ENCODE measurements around the gene FOXC2.

Gene FOXC2

GRCh38 chr16:86540894-86541293, 25.7 kb upstream of the FOXC2 start:
- TF ChIP-seq CTCF (IDR thresholded peaks at IDR 0.05; ENCODE audit: borderline replicate concordance, insufficient read depth, low read depth, low read length), result no peak
- no peak overlapping the region for H3K4me3 ChIP-seq (ENCODE audit: low read depth, low read length)

- no peak for TF ChIP-seq CTCF (IDR thresholded peaks at IDR 0.05; ENCODE audit: borderline replicate concordance, insufficient read depth, low read depth, low read length)
- no peak overlapping the region for H3K4me3 ChIP-seq (ENCODE audit: low read depth, low read length)
Observed at GRCh38 chr16:86541560-86541959, 25.1 kb upstream of the FOXC2 start.

GRCh38 chr16:86542756-86543750, 23.6 kb upstream of the FOXC2 start:
- TF ChIP-seq CTCF (IDR thresholded peaks at IDR 0.05; ENCODE audit: borderline replicate concordance, insufficient read depth, low read depth, low read length), result no peak
- H3K4me3 ChIP-seq (ENCODE audit: low read depth, low read length), result no peak overlapping the region

- H3K4me3 ChIP-seq (ENCODE audit: low read depth, low read length), result no peak overlapping the region
- no peak for TF ChIP-seq CTCF (IDR thresholded peaks at IDR 0.05; ENCODE audit: borderline replicate concordance, insufficient read depth, low read depth, low read length)
Observed at GRCh38 chr16:86545481-86545880, 21.1 kb upstream of the FOXC2 start.

- no peak overlapping the region for H3K4me3 ChIP-seq (ENCODE audit: low read depth, low read length)
- no peak for TF ChIP-seq CTCF (IDR thresholded peaks at IDR 0.05; ENCODE audit: borderline replicate concordance, insufficient read depth, low read depth, low read length)
Observed at GRCh38 chr16:86545954-86546637, 20.5 kb upstream of the FOXC2 start.

GRCh38 chr16:86546638-86547013, 20.0 kb upstream of the FOXC2 start:
- H3K4me3 ChIP-seq (ENCODE audit: low read depth, low read length), result no peak overlapping the region
- TF ChIP-seq CTCF (IDR thresholded peaks at IDR 0.05; ENCODE audit: borderline replicate concordance, insufficient read depth, low read depth, low read length), result no peak
